Effector memory CD4-positive, alpha-beta T cell (primary cell): Measurements from ENCODE around the gene EXOC3L2.

ENCODE experiments used
- DNase-seq, 3 donors: peaks; one replicate each; pipeline ENCODE4 v3.0.0-alpha.2; 2020
- H3K27ac ChIP-seq: 2 replicates; pipeline ENCODE4 v1.7.0; 2013; ENCODE audit warnings: mild to moderate bottlenecking, low read length, moderate library complexity; ENCODE audit not compliant: insufficient read depth, poor library complexity, severe bottlenecking
- H3K27me3 ChIP-seq: replicated peaks from 2 replicates; pipeline ENCODE4 v1.7.0; 2013; ENCODE audit warnings: mild to moderate bottlenecking, low read length; ENCODE audit not compliant: insufficient read depth, control insufficient read depth, poor library complexity, severe bottlenecking
- H3K36me3 ChIP-seq: 2 replicates; pipeline ENCODE4 v1.7.0; 2013; ENCODE audit warnings: mild to moderate bottlenecking, low read length, moderate library complexity; ENCODE audit not compliant: control insufficient read depth, insufficient read depth
- H3K4me1 ChIP-seq: 2 replicates; pipeline ENCODE4 v1.7.0; 2013; ENCODE audit warnings: low read length, mild to moderate bottlenecking; ENCODE audit not compliant: control insufficient read depth, insufficient read depth, poor library complexity, severe bottlenecking
- H3K4me3 ChIP-seq: 2 replicates; pipeline ENCODE4 v1.7.0; 2013; ENCODE audit warnings: low read length, low read depth, mild to moderate bottlenecking; ENCODE audit not compliant: insufficient read depth, poor library complexity, severe bottlenecking
- H3K9me3 ChIP-seq: 2 replicates; pipeline ENCODE4 v1.7.0; 2013; ENCODE audit warnings: mild to moderate bottlenecking, low read length, moderate library complexity; ENCODE audit not compliant: control insufficient read depth

The EXOC3L2 gene

DNA sequence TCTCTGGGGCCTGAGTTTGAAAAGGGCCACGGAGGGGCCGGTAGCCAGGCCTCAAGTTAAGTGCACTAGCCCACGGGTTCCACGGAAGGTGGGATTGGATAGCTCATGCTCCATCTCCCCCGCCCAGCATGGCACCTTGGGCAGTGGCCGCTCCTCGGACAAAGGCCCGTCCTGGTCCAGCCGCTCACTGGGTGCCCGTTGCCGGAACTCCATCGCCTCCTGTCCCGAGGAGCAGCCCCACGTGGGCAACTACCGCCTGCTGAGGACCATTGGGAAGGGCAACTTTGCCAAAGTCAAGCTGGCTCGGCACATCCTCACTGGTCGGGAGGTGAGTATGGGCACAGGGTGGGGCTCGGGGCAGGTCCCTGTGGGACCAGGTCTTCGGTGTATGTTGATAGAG, 13.7 kb upstream of the EXOC3L2 start:
- DNase-seq: no peak
- Histone ChIP-seq H3K4me3 (no peak overlapping the region), H3K27ac (no peak overlapping the region), H3K36me3 (no peaks in the 10 kb centered on the region), H3K27me3 (no peaks in the 10 kb centered on the region), H3K9me3 (no peaks in the 10 kb centered on the region), H3K4me1 (peaks cover 2% of the 10 kb centered on the region)

DNA sequence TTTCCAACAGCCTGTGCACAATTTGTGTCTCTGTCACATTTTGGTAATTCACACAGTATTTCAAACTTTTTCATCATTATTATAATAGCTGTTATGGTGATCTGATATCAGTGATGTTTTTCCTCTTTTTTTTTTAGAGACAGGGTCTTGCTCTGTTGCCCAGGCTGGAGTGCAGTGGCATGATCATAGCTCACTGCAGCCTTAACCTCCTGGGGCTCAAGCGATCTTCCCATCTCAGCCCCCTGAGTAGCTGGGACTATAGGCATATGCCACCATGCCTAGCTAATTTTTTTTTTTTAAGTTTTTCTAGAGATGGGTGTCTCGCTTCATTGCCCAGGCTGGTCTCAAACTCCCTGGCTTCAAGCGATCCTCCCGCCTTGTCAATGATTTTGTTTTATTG, 11.6 kb upstream of the EXOC3L2 start:
- H3K27me3 ChIP-seq: no peaks in the 10 kb centered on the region
- no peaks in the 10 kb centered on the region for H3K36me3 ChIP-seq
- H3K4me3 ChIP-seq: no peak overlapping the region
- H3K27ac ChIP-seq: no peak overlapping the region
- no peaks in the 10 kb centered on the region for H3K9me3 ChIP-seq
- DNase-seq: no peak
- peaks cover 20% of the 10 kb centered on the region for H3K4me1 ChIP-seq

DNA sequence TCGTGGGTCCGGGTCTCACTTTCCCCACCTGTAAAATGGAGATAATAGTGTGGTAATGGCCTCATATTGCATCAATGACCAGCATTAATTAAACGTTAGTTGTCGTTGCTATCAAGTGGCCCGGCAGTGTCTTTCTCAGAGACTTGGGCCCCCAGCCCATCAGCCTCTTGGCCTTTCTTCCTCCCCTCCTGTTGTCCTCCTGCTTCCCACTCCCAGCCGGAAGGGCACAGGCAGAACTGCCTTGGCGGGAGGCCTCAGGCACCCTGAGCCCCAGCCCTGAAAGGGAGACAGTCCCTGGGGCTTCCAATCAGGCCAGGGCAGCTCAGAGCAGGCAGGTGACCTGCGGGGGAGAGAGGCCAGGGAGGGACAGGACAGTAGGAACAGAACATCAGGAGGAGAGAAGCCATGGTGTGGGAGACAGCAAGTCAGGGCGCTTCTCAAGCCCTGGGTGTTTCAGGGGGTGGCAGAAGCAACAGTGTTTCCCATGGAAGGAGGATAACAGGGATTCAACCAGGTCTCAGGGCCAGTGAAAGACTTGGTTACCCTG, 10.5 kb upstream of the EXOC3L2 start:
- Histone ChIP-seq H3K27me3 (no peaks in the 10 kb centered on the region), H3K36me3 (no peaks in the 10 kb centered on the region), H3K9me3 (no peaks in the 10 kb centered on the region), H3K4me3 (no peak overlapping the region), H3K4me1 (peaks cover 26% of the 10 kb centered on the region), H3K27ac (no peak overlapping the region)
- no peak for DNase-seq

DNA sequence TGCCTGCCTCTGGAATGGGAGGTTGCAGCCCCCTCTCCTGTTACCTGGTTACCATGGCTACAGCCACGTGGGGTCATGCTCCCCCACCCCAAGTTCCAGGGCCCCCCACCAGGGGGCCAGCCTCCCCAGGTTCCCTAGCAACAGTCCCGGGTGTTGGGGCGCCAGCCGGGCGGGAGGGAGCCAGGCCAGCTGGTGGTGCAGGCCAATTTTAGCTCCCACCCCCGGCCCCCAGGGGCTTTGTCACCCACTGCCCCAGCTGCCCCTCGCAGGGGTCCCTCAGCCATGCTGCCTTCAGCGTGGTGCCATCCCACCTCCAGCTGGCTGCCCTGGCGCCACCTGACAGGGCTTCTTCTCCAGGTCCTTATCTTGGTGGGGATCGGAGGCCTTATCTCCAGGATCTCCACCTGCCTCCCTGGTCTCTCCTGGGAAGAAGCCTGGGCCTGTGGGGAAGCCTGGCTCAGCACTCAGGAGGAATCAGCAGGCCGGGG, 8.9 kb upstream of the EXOC3L2 start:
- H3K27ac ChIP-seq: no peak overlapping the region
- H3K36me3 ChIP-seq: no peaks in the 10 kb centered on the region
- no peak overlapping the region for H3K4me3 ChIP-seq
- peaks cover 29% of the 10 kb centered on the region for H3K4me1 ChIP-seq
- DNase-seq: no peak
- no peaks in the 10 kb centered on the region for H3K9me3 ChIP-seq
- no peaks in the 10 kb centered on the region for H3K27me3 ChIP-seq

DNA sequence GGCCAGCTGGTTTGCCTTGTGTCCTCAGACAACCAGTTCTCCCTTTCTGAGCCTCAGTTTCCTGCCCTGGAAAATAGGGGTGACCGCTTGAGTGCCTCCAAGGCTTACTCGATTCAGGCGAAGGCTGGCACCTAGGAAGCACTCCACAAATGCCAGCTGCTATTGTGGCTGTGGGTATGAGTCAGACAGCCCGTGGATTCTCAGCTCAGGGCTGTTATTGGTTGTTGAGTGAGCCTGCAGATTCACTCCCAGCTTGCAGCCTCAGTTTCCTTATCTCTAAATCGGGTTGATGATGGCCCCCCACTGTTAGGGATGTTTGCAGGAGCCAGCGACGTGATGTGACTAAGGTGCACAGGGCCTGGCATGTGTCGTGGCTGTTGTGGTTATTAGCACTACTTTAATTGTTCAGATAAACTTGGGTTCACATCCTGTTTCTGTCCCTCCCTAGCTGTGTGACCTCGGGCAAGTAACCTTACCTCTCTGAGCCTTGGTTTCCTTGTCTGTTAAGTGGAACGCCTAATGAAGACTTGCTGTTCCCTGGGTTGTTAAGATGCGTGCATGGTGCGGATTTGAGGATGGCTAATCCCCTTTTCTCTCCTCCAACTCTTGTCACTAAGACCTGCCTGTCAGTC, 8.3 kb upstream of the EXOC3L2 start:
- no peak overlapping the region for H3K4me3 ChIP-seq
- H3K4me1 ChIP-seq: peaks cover 29% of the 10 kb centered on the region
- H3K9me3 ChIP-seq: no peaks in the 10 kb centered on the region
- DNase-seq: no peak
- no peaks in the 10 kb centered on the region for H3K36me3 ChIP-seq
- H3K27me3 ChIP-seq: no peaks in the 10 kb centered on the region
- no peak overlapping the region for H3K27ac ChIP-seq

DNA sequence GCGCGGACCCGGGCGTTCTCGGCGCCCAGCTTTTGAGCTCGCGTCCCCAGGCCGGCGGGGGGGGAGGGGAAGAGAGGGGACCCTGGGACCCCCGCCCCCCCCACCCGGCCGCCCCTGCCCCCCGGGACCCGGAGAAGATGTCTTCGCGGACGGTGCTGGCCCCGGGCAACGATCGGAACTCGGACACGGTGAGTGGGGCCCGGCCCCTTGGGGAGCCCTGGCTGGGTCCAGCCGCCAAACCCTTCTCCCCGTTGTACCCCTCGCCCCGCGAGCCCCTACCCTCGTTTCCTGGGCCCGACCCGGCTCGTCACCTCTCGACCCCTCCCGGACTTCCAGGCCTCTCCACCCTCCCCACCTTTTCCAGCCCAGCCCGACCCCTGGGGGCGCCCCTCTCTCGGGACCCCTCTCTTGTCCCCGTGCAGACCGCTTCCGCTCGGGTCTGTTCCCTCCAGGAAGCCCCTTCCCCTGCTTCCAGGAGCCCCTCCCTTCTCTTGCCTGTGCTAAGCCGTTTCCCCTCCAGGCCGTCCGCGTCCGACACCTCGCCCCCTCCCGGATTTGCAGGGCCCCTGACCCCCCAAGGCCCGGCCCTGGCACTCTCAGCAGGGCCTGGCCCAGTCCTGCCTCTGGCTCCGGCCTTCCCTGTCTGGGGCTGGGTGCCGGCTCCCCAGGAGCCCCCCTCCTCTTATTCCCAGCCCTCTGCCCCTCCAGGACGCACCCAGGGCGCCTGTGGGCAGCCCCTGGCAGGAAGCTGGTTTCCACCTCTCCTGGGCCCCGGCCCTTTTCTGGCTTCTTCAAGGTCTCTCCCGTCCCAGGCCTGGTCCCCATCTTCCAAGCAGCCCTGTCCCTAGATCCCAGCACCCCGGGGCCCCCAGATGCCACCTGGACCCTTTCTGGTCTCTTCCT, 6.5 kb upstream of the EXOC3L2 start:
- H3K27ac ChIP-seq: peak overlapping the region; percentile 32
- DNase-seq: no peak
- H3K9me3 ChIP-seq: no peaks in the 10 kb centered on the region

DNA sequence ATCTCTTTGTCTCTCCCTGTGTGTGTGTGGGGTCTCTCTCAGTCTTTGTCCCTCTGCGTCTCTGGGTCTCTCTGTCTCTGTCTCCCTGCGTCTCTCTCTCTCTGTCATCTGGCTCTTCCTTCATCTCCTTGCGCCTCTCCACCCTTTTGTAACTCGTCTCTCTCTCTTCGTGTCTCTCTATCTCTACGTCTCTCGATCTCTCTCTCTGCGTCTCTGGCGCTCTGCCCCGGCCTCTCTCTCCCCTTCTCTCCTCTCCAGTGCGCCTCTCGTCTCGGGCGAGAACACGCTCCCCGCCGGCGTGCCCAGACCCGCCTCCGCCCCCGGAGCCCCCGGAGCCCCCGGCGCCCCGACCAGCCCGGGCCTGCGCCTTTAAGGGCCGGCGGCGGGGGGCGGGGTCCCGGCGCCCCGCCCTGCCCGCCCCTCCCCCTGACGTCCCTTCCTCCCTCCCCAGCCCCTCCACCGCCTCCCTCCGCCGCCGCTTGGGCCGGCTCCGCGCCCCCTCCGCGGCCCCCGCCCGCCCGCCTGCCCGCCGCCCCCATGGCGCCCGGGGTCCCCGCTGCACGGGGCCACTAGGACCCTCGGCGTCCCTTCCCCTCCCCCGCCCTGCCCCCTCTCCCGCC, 5.7 kb upstream of the EXOC3L2 start, which contains the start of gene MARK4:
Gene MARK4 (plus strand): TSS at position 440 of the 620 bp plus-strand sequence. CDS start 318 bp downstream, outside the sequence.
- peaks cover 29% of the 10 kb centered on the region for H3K4me1 ChIP-seq
- no peaks in the 10 kb centered on the region for H3K9me3 ChIP-seq
- H3K27ac ChIP-seq: peak within 1 kb of the TSS; percentile 32
- H3K4me3 ChIP-seq: peak within 1 kb of the TSS; percentile 79
- no peaks in the 10 kb centered on the region for H3K36me3 ChIP-seq
- DNase-seq: peak; percentile 30 to 43 (median 33)
- H3K27me3 ChIP-seq: no peaks in the 10 kb centered on the region

More for the DNA sequence above, 6.5 kb upstream of the EXOC3L2 start:
- H3K4me3 ChIP-seq: peak overlapping the region; percentile 79
- no peaks in the 10 kb centered on the region for H3K36me3 ChIP-seq
- H3K4me1 ChIP-seq: peaks cover 29% of the 10 kb centered on the region
- H3K27me3 ChIP-seq: no peaks in the 10 kb centered on the region

DNA sequence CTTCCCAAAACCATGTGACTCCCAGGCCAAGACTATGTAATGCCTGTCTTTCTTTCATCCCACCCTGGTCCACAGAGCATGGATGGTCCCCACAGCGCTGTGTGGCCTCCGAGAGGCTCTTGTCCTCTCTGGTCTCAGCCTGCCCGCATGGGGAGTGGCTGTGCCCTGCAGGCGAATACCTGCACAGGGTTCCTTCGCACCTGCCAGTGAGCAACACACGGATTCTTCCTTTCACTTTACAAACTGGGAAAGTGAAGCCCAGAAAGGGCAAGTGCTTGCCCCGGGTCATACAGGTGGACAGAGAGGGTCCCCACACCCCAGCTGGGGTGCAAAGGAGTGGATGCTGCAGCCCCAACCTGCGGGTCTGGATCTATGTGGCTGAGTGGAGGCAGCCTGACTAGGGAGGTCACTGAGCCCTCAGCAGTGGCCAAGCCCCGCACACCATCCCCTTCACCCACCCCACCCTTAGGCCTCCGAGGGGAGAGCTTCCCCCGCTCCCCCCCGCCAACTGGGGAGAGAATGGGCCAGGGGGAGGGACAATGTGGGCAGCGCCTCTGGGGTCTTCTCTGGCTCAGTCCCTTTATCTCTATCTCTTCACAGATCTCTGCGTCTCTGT, 5.1 kb upstream of the EXOC3L2 start:
- Histone ChIP-seq H3K36me3 (no peaks in the 10 kb centered on the region), H3K9me3 (no peaks in the 10 kb centered on the region), H3K27me3 (no peaks in the 10 kb centered on the region), H3K4me1 (peaks cover 29% of the 10 kb centered on the region), H3K4me3 (peak overlapping the region; percentile 77), H3K27ac (peak overlapping the region; percentile 28)
- DNase-seq: no peak

DNA sequence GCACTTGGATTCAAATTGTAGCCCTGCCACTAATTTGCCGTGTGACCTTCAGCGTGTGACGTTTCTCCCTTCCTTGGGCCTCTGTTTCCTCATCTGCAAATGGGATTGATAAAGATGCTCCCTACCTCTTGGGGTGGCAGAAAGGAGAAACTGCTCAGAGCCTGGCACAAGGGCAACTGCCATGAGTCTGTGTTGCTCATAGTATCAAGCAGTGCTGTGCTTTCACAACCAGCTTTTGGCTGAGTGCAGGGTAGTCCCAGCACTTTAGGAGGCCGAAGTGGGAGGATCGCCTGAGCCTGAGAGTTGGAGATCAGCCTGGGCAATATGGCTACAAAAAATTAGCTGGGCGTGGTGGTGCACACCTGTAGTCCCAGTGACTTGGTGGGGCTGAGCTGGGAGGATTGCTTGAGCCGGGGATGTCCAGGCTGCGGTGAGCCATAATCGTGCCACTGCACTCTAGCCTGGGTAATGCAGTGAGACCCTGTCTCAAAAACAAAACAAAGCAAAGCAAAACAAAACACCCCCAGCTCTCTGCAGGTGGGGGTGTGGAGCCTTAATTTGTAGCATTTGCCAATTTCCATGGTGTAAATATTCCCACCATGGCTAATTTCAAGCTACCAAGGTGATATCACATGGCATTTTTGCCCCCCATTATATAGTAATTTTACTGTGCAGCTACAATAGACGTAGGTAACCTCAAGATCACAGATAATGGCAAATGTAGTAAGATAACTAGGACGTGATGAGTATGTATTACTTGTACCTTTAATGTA, 4.2 kb upstream of the EXOC3L2 start:
- no peak for DNase-seq
- peaks cover 29% of the 10 kb centered on the region for H3K4me1 ChIP-seq

More for the DNA sequence above, 4.2 kb upstream of the EXOC3L2 start:
- Histone ChIP-seq H3K4me3 (no peak overlapping the region), H3K27me3 (no peaks in the 10 kb centered on the region), H3K9me3 (no peaks in the 10 kb centered on the region), H3K36me3 (no peaks in the 10 kb centered on the region), H3K27ac (no peak overlapping the region)
